Astrocyte (in vitro differentiated cells and primary cell): ENCODE data around the gene ZNF775. TPM values are rescaled to one million over a fixed set of nuclear protein-coding genes. Genes with fewer than 3 reads are reported as not detected.

Experiments
- DNase-seq: peaks from one replicate; pipeline ENCODE4 v3.0.0-alpha.2; 2010; ENCODE audit warnings: low read depth
- FAIRE-seq: peaks from 2 replicates; lab custom pipeline; 2011; peaks lifted over from hg19 to GRCh38; lab: Jason Lieb, UNC
- H2AFZ ChIP-seq: 2 replicates; pipeline ENCODE4 v1.6.0; 2012; ENCODE audit warnings: low read depth, low read length, inconsistent platforms
- H3K27ac ChIP-seq: 2 replicates; pipeline ENCODE4 v1.5.1; 2011; ENCODE audit warnings: low read depth, low read length, inconsistent platforms
- H3K27me3 ChIP-seq: 2 replicates; pipeline ENCODE4 v1.6.0; 2011; ENCODE audit warnings: low read length, inconsistent platforms; ENCODE audit not compliant: insufficient read depth
- H3K36me3 ChIP-seq: 2 replicates; pipeline ENCODE4 v1.5.1; 2011; ENCODE audit warnings: low read length, inconsistent platforms; ENCODE audit not compliant: insufficient read depth
- H3K4me1 ChIP-seq: 2 replicates; pipeline ENCODE4 v1.5.1; 2011; ENCODE audit warnings: low read length, inconsistent platforms; ENCODE audit not compliant: insufficient read depth
- H3K4me2 ChIP-seq: 2 replicates; pipeline ENCODE4 v1.6.0; 2012; ENCODE audit warnings: low read length, inconsistent platforms
- H3K4me3 ChIP-seq: 2 replicates; pipeline ENCODE4 v1.5.1; 2011; ENCODE audit warnings: low read depth, mild to moderate bottlenecking, low read length, inconsistent platforms; ENCODE audit not compliant: insufficient read depth
- H3K79me2 ChIP-seq: 2 replicates; pipeline ENCODE4 v1.6.0; 2012; ENCODE audit warnings: mild to moderate bottlenecking, low read length, inconsistent platforms; ENCODE audit not compliant: insufficient read depth
- H3K9ac ChIP-seq: 2 replicates; pipeline ENCODE4 v1.6.0; 2012; ENCODE audit warnings: mild to moderate bottlenecking, low read length, inconsistent platforms
- H3K9me3 ChIP-seq: 2 replicates; pipeline ENCODE4 v1.5.1; 2012; ENCODE audit warnings: low read depth, mild to moderate bottlenecking, low read length, inconsistent platforms; ENCODE audit not compliant: insufficient read depth
- H4K20me1 ChIP-seq: 2 replicates; pipeline ENCODE4 v1.6.0; 2012; ENCODE audit warnings: low read length, inconsistent platforms; ENCODE audit not compliant: insufficient read depth
- H3K27ac Mint-ChIP-seq: one replicate; pipeline ENCODE4 v1.8.0; 2021; ENCODE audit warnings: mild to moderate bottlenecking, mixed read lengths; ENCODE audit not compliant: unreplicated experiment
- H3K27me3 Mint-ChIP-seq: one replicate; pipeline ENCODE4 v1.8.0; 2021; ENCODE audit warnings: low read depth, mixed read lengths; ENCODE audit not compliant: unreplicated experiment
- H3K36me3 Mint-ChIP-seq: one replicate; pipeline ENCODE4 v1.8.0; 2021; ENCODE audit warnings: low read depth, mixed read lengths; ENCODE audit not compliant: unreplicated experiment
- H3K4me1 Mint-ChIP-seq: one replicate; pipeline ENCODE4 v1.8.0; 2021; ENCODE audit warnings: low read depth, mixed read lengths; ENCODE audit not compliant: unreplicated experiment
- H3K4me3 Mint-ChIP-seq: one replicate; pipeline ENCODE4 v1.8.0; 2021; ENCODE audit warnings: mild to moderate bottlenecking, moderate library complexity, mixed read lengths; ENCODE audit not compliant: unreplicated experiment
- H3K9me3 Mint-ChIP-seq: one replicate; pipeline ENCODE4 v1.8.0; 2021; ENCODE audit warnings: mild to moderate bottlenecking, mixed read lengths; ENCODE audit not compliant: unreplicated experiment
- EZH2 ChIP-seq: IDR thresholded peaks from 2 replicates; pipeline ENCODE4 v1.6.1; 2012; ENCODE audit warnings: mild to moderate bottlenecking, low read length, inconsistent platforms; ENCODE audit not compliant: insufficient read depth
- total RNA-seq: library from RNA; stranded (reverse); gene quantifications from 2 replicates; pipeline ENCODE4 v1.2.1, GENCODE V29; 2021
- TF ChIP-seq, protein P1 (sequence below): IDR thresholded peaks from 2 replicates; pipeline ENCODE4 v1.5.1; 2011; ENCODE audit warnings: low read depth, mild to moderate bottlenecking, inconsistent platforms, low read length, moderate library complexity; ENCODE audit not compliant: insufficient read depth

The ZNF775 gene
- total RNA-seq, 1 donor from 2014 or later: 6.5 TPM

DNA sequence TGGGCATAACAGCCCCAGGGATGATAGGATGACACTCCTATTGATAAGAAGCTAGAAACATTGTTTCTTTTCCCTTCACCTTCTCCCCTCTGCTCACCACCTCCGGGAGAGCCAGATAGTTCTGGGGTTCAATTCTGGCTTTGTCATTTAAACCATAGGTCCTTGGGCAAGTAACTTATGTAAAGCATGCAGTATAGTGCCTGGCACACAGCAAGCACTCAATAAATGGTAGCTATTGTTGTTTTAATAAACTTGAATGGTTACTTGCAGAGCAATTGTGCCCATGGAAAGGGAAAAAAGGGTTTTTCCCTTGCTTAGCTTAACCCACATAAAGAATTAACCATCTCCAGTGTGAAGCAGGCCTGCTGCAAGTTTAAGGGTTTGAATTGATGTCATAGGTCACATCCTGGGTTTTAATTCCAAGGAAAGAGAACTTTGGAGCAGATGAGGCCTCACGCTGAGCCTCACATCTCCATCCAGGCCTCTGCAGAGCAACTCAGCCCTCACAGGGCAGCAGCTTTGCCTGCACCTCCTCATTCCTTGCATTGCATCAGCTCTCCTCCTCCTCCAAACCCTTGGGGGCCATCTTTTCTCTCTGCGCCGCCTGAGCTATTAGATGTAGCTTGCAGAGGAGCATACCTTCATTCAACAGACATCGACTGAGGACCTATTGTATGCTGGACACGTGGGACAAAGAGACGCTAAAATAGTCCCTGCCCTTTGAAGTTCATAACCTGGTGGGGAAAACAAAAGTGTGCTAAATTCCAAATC lies 22.9 kb downstream of the ZNF775 start:
- Mint-ChIP-seq H3K9me3 (no peaks in the 10 kb centered on the region), H3K27me3 (no peaks in the 10 kb centered on the region), H3K27ac (peak overlapping the region; percentile 55), H3K36me3 (peaks cover 7% of the 10 kb centered on the region), H3K4me1 (peaks cover 67% of the 10 kb centered on the region), H3K4me3 (peak overlapping the region; percentile 64)
- peaks cover 16% of the 10 kb centered on the region for H3K4me1 ChIP-seq
- no peak overlapping the region for H3K4me3 ChIP-seq
- no peak overlapping the region for H3K27ac ChIP-seq
- FAIRE-seq (no peak), DNase-seq (no peak)
- no peaks in the 10 kb centered on the region for H3K36me3 ChIP-seq
- no peaks in the 10 kb centered on the region for H3K79me2 ChIP-seq
- TF ChIP-seq, protein P1, sequence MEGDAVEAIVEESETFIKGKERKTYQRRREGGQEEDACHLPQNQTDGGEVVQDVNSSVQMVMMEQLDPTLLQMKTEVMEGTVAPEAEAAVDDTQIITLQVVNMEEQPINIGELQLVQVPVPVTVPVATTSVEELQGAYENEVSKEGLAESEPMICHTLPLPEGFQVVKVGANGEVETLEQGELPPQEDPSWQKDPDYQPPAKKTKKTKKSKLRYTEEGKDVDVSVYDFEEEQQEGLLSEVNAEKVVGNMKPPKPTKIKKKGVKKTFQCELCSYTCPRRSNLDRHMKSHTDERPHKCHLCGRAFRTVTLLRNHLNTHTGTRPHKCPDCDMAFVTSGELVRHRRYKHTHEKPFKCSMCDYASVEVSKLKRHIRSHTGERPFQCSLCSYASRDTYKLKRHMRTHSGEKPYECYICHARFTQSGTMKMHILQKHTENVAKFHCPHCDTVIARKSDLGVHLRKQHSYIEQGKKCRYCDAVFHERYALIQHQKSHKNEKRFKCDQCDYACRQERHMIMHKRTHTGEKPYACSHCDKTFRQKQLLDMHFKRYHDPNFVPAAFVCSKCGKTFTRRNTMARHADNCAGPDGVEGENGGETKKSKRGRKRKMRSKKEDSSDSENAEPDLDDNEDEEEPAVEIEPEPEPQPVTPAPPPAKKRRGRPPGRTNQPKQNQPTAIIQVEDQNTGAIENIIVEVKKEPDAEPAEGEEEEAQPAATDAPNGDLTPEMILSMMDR: no peak
- TF ChIP-seq EZH2: no peak
- no peaks in the 10 kb centered on the region for H3K27me3 ChIP-seq
- H3K4me2 ChIP-seq: no peak overlapping the region
- H4K20me1 ChIP-seq: peaks cover 15% of the 10 kb centered on the region
- no peak overlapping the region for H3K9ac ChIP-seq
- no peak overlapping the region for H2AFZ ChIP-seq
- H3K9me3 ChIP-seq: no peaks in the 10 kb centered on the region

DNA sequence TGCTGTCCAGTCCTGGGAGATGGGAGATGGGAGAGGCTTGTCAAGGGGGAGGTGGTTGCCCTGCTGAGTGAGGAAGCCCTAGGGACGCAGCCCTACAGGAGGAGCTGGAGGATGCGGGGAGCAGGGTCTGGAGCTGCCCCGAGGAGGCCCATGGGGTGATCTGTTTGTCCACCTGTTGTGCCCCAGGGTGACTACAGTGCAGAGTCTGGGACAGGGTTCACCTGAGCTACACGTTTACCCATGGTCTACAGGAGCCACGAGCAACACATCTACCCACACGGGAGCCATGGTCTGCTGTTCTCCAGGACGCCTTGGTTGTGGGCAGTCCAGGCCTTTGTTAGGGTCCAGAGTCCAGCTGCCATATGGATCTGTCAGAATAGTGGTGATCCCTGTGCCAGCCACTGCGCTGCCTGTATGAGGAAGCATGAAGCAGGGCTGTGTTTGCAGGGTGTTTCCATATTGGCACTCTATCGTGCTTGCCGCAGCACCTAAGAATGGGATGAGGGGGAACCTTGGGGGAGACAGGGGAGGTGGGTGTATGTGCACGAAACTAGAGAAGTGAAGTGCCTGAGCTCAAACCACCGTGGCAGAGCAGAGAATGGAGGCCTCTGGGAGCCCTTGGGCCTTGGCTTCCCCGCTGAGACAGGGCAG lies 23.7 kb downstream of the ZNF775 start:
- H3K27ac Mint-ChIP-seq: peak overlapping the region; percentile 62
- H3K36me3 Mint-ChIP-seq: peaks cover 10% of the 10 kb centered on the region
- no peaks in the 10 kb centered on the region for H3K79me2 ChIP-seq
- no peaks in the 10 kb centered on the region for H3K36me3 ChIP-seq
- FAIRE-seq (no peak), DNase-seq (no peak)
- H3K27me3 ChIP-seq: no peaks in the 10 kb centered on the region
- H2AFZ ChIP-seq: no peak overlapping the region
- H3K27me3 Mint-ChIP-seq: no peaks in the 10 kb centered on the region
- no peak overlapping the region for H3K4me3 ChIP-seq
- no peak overlapping the region for H3K4me2 ChIP-seq
- H4K20me1 ChIP-seq: peaks cover 15% of the 10 kb centered on the region
- H3K27ac ChIP-seq: no peak overlapping the region
- peak overlapping the region; percentile 64 for H3K4me3 Mint-ChIP-seq
- H3K4me1 ChIP-seq: peaks cover 16% of the 10 kb centered on the region
- TF ChIP-seq, protein P1: no peak
- TF ChIP-seq EZH2: no peak
- peaks cover 68% of the 10 kb centered on the region for H3K4me1 Mint-ChIP-seq
- H3K9me3 Mint-ChIP-seq: no peaks in the 10 kb centered on the region
- H3K9me3 ChIP-seq: no peaks in the 10 kb centered on the region
- no peak overlapping the region for H3K9ac ChIP-seq
